Measurements from ENCODE around the gene SLC8A1.

DNA sequence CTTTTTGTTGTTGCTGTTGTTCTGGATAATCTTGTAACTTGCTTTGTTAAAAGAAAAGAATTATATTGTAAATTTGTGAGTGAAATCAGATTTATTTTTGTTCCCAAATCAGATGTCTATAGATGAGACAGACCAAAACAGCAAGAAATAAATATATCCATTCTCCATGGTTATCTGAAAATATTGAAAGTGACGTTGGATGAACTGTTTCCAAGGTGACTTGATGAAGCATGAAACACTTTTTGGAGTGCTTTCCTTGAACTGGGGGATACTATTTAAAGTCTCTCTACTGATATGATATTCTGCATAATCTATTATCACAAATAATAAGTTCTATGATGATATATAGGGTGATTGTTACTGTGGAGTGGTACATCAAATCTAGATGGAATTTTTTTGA, 357.4 kb downstream of the SLC8A1 start:
- TF ChIP-seq PML (IDR thresholded peaks at IDR 0.05; ENCODE audit: low read length), result no peak
- no peak for TF ChIP-seq BRCA1 (IDR thresholded peaks at IDR 0.05; ENCODE audit: low read depth, low read length)
- no peak for TF ChIP-seq CTCF (IDR thresholded peaks at IDR 0.05 in 2 of 3, conservative IDR thresholded peaks at IDR 0.05 in 1 of 3; ENCODE audit: control insufficient read depth in 2 of 3, extremely low read depth in 1 of 3, insufficient read depth in 1 of 3, low read depth in 3 of 3, low read length in 3 of 3)
- no peak for TF ChIP-seq JUND (IDR thresholded peaks at IDR 0.05; ENCODE audit: low read depth, low read length)
- TF ChIP-seq TBL1XR1 (IDR thresholded peaks at IDR 0.05; ENCODE audit: low read depth, low read length), result no peak
- TF ChIP-seq SRF (IDR thresholded peaks at IDR 0.05; ENCODE audit: low read depth in 2 of 2, low read length in 2 of 2), result no peak
- no peak for TF ChIP-seq ZNF24 (IDR thresholded peaks at IDR 0.05)
- TF ChIP-seq ZNF384 (IDR thresholded peaks at IDR 0.05; ENCODE audit: borderline replicate concordance, low read depth, low read length), result no peak
- no peak for TF ChIP-seq MEF2A (IDR thresholded peaks at IDR 0.05; ENCODE audit: insufficient read depth, low read depth, low read length)
- no peak for TF ChIP-seq NR2C2 (IDR thresholded peaks at IDR 0.05; ENCODE audit: borderline replicate concordance, control insufficient read depth, insufficient read length, low read depth)
- TF ChIP-seq EZH2 (IDR thresholded peaks at IDR 0.05; ENCODE audit: borderline replicate concordance, control insufficient read depth, low read depth, low read length), result no peak
- no peak for TF ChIP-seq NR2F1 (conservative IDR thresholded peaks at IDR 0.05)
- TF ChIP-seq FOS (IDR thresholded peaks at IDR 0.05; ENCODE audit: borderline replicate concordance, extremely low read depth, insufficient read length), result no peak
- no peak for TF ChIP-seq POLR2AphosphoS5 (IDR thresholded peaks at IDR 0.05; ENCODE audit: low read length)

All from GM12878 (cell line).